ENCODE results near the gene CFAP57.

DNA sequence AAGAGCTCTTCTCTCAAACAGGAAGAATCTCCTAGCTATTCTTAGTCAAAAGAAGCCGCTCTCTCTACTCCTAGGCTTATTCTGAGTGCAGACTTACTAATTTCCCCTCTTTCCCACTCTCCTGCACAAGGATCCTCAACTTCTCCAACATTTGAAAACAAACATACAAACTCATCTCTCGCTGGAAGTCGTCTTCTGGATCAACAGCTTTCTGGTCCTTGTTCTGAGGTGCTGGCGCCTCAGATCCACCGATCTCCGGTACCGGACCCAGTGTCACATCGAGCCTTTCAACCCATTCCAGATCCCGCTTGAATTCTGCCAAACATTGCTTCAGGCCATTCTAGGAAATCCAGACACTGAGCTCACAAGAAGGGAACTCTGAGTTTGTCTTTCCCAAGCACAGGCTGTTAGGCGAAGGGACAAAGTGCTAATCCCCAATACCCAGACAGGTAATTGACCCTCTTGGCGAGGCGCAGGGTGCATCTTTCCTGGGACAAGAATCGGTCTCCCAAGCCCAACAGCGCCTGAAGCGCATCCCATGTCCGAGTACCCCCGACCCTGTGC is 736 bp upstream of the CFAP57 start:
- TF ChIP-seq, protein P1, sequence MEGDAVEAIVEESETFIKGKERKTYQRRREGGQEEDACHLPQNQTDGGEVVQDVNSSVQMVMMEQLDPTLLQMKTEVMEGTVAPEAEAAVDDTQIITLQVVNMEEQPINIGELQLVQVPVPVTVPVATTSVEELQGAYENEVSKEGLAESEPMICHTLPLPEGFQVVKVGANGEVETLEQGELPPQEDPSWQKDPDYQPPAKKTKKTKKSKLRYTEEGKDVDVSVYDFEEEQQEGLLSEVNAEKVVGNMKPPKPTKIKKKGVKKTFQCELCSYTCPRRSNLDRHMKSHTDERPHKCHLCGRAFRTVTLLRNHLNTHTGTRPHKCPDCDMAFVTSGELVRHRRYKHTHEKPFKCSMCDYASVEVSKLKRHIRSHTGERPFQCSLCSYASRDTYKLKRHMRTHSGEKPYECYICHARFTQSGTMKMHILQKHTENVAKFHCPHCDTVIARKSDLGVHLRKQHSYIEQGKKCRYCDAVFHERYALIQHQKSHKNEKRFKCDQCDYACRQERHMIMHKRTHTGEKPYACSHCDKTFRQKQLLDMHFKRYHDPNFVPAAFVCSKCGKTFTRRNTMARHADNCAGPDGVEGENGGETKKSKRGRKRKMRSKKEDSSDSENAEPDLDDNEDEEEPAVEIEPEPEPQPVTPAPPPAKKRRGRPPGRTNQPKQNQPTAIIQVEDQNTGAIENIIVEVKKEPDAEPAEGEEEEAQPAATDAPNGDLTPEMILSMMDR (IDR thresholded peaks at IDR 0.05), result no peak
- TF ChIP-seq JUN (IDR thresholded peaks at IDR 0.05) (no peak), POLR2A (IDR thresholded peaks at IDR 0.05; ENCODE audit: low read length) (no peak), NR3C1 (IDR thresholded peaks at IDR 0.05) (no peak), CEBPB (IDR thresholded peaks at IDR 0.05) (no peak)
- TF ChIP-seq, protein P2, sequence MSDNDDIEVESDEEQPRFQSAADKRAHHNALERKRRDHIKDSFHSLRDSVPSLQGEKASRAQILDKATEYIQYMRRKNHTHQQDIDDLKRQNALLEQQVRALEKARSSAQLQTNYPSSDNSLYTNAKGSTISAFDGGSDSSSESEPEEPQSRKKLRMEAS (IDR thresholded peaks at IDR 0.05), result no peak
